DND-41 (cell line): ENCODE data around the gene RASSF10.

ENCODE experiments used
- ATAC-seq: fragments of 200-7000 bp; cut with Tn5 transposase; 3 replicates; pipeline ENCODE4 v1.9.1; 2021; ENCODE audit warnings: low read depth; ENCODE audit not compliant: insufficient read depth
- DNase-seq: peaks from one replicate; pipeline ENCODE4 v3.0.0-alpha.2; 2020
- H2AFZ ChIP-seq: 2 replicates; pipeline ENCODE4 v1.6.0; 2012; ENCODE audit warnings: low read depth, low read length
- H3K27ac ChIP-seq: 2 replicates; pipeline ENCODE4 v1.5.1; 2012; ENCODE audit warnings: low read length, inconsistent platforms
- H3K27me3 ChIP-seq: fragments of 200-600 bp; sonication (generic); 2 replicates; pipeline ENCODE4 v1.6.0; 2012; ENCODE audit warnings: low read length, mild to moderate bottlenecking, inconsistent platforms; ENCODE audit not compliant: insufficient read depth, poor library complexity
- H3K36me3 ChIP-seq: 2 replicates; pipeline ENCODE4 v1.5.1; 2012; ENCODE audit warnings: low read length, inconsistent platforms; ENCODE audit not compliant: insufficient read depth
- H3K4me1 ChIP-seq: 2 replicates; pipeline ENCODE4 v1.5.1; 2012; ENCODE audit warnings: mild to moderate bottlenecking, low read length; ENCODE audit not compliant: insufficient read depth
- H3K4me2 ChIP-seq: 2 replicates; pipeline ENCODE4 v1.6.0; 2012; ENCODE audit warnings: mild to moderate bottlenecking, moderate library complexity, low read length, inconsistent platforms; ENCODE audit not compliant: insufficient read depth
- H3K4me3 ChIP-seq, 2 experiments: fragments of 200-600 bp in 1 of 2; shearing (Covaris generic) in 1 of 2; 2 replicates each; pipeline ENCODE4 v1.5.1; 2012 to 2016; ENCODE audit warnings: inconsistent platforms in 2 of 2, low read length in 2 of 2, mild to moderate bottlenecking in 2 of 2, low read depth in 1 of 2, moderate library complexity in 1 of 2
- H3K79me2 ChIP-seq: 2 replicates; pipeline ENCODE4 v1.6.0; 2012; ENCODE audit warnings: low read length, inconsistent platforms; ENCODE audit not compliant: insufficient read depth
- H3K9ac ChIP-seq: 2 replicates; pipeline ENCODE4 v1.6.0; 2012; ENCODE audit warnings: low read depth, mild to moderate bottlenecking, inconsistent platforms, low read length, moderate library complexity
- H3K9me3 ChIP-seq: 2 replicates; pipeline ENCODE4 v1.5.1; 2012; ENCODE audit warnings: low read length, moderate library complexity, mild to moderate bottlenecking, inconsistent platforms; ENCODE audit not compliant: insufficient read depth, severe bottlenecking
- H4K20me1 ChIP-seq: 2 replicates; pipeline ENCODE4 v1.6.0; 2012; ENCODE audit warnings: low read length; ENCODE audit not compliant: insufficient read depth
- CTCF ChIP-seq: IDR thresholded peaks from 2 replicates; pipeline ENCODE4 v1.5.1; 2012; ENCODE audit warnings: borderline replicate concordance, low read length, moderate library complexity, mild to moderate bottlenecking; ENCODE audit not compliant: poor library complexity, severe bottlenecking; ENCODE audit errors: extremely low read depth
- EZH2 ChIP-seq: IDR thresholded peaks from 3 replicates; pipeline ENCODE4 v1.6.1; 2012; ENCODE audit warnings: borderline replicate concordance, low read depth, mild to moderate bottlenecking, moderate library complexity, low read length, inconsistent platforms; ENCODE audit not compliant: severe bottlenecking

RASSF10 gene

GRCh38 chr11:13029872-13030271, 20.8 kb downstream of the RASSF10 start:
- Histone ChIP-seq H3K27me3 (peaks cover 10% of the 10 kb centered on the region), H3K9ac (no peak overlapping the region), H4K20me1 (no peaks in the 10 kb centered on the region), H3K9me3 (no peaks in the 10 kb centered on the region), H3K4me3 (no peak overlapping the region), H3K27ac (no peak overlapping the region), H3K4me1 (no peaks in the 10 kb centered on the region), H3K79me2 (no peaks in the 10 kb centered on the region), H3K36me3 (no peaks in the 10 kb centered on the region), H3K4me2 (no peak overlapping the region), H2AFZ (no peak overlapping the region)
- no peak for TF ChIP-seq CTCF
- no peak for TF ChIP-seq EZH2
- ATAC-seq (no peak), DNase-seq (no peak)

GRCh38 chr11:13030857-13031256, 21.7 kb downstream of the RASSF10 start:
- no peaks in the 10 kb centered on the region for H4K20me1 ChIP-seq
- no peaks in the 10 kb centered on the region for H3K9me3 ChIP-seq
- H3K4me3 ChIP-seq = no peak overlapping the region
- no peak overlapping the region for H3K27ac ChIP-seq
- H3K9ac ChIP-seq = no peak overlapping the region
- no peak for ATAC-seq
- no peaks in the 10 kb centered on the region for H3K36me3 ChIP-seq
- peaks cover 16% of the 10 kb centered on the region for H3K27me3 ChIP-seq
- no peaks in the 10 kb centered on the region for H3K79me2 ChIP-seq
- no peaks in the 10 kb centered on the region for H3K4me1 ChIP-seq
- H3K4me2 ChIP-seq = no peak overlapping the region
- TF ChIP-seq CTCF (no peak), EZH2 (no peak)
- H2AFZ ChIP-seq = no peak overlapping the region
- no peak for DNase-seq

GRCh38 chr11:13031349-13031748, 22.2 kb downstream of the RASSF10 start:
- Histone ChIP-seq H3K4me2 (no peak overlapping the region), H3K27me3 (peaks cover 19% of the 10 kb centered on the region), H3K9ac (no peak overlapping the region), H3K4me1 (no peaks in the 10 kb centered on the region), H3K27ac (no peak overlapping the region), H2AFZ (no peak overlapping the region), H3K79me2 (no peaks in the 10 kb centered on the region), H3K9me3 (no peaks in the 10 kb centered on the region), H4K20me1 (no peaks in the 10 kb centered on the region), H3K36me3 (no peaks in the 10 kb centered on the region), H3K4me3 (no peak overlapping the region)
- TF ChIP-seq CTCF = no peak
- TF ChIP-seq EZH2 = no peak
- DNase-seq (no peak), ATAC-seq (no peak)
